B cell (primary cell): ENCODE results near the gene BAMBI.

Experiments
- CTCF ChIP-seq: fragments of 200-600 bp; IDR thresholded peaks from one replicate; pipeline ENCODE4 v1.8.0; 2022; ENCODE audit warnings: antibody characterized with exemption, mild to moderate bottlenecking
- EZH2 ChIP-seq: IDR thresholded peaks from 2 replicates; pipeline ENCODE4 v1.6.1; 2012; ENCODE audit warnings: borderline replicate concordance, low read depth, mild to moderate bottlenecking, moderate library complexity, low read length; ENCODE audit not compliant: insufficient read depth, poor library complexity, severe bottlenecking

GRCh38 chr10:28632584-28632945 lies 44.8 kb upstream of the BAMBI start:
- TF ChIP-seq CTCF = no peak
- TF ChIP-seq EZH2 = no peak
